ENCODE data around the gene SLC35A3. TPM values are rescaled to one million over a fixed set of nuclear protein-coding genes. Genes with fewer than 3 reads are reported as not detected.

SLC35A3 gene
- total and polyA plus RNA-seq, 9 of the 15 experiments (the other 6 are each of a cell fraction or from before 2014, with no cell fraction given), result 3.5 to 21.7 (median 13.2) TPM

GRCh38 chr1:100051893-100052292, 82.1 kb downstream of the SLC35A3 start:
- peaks cover 16% of the 10 kb centered on the region for H4K20me1 ChIP-seq (replicated peaks; ENCODE audit: control insufficient read depth, insufficient read depth, low read length)
- no peaks in the 10 kb centered on the region for H3K9me1 ChIP-seq (ENCODE audit: control insufficient read depth, insufficient read depth, low read length)
- peaks cover 34% of the 10 kb centered on the region; the same call in 2 of the 3 replicates for H3K36me3 ChIP-seq (ENCODE audit: control insufficient read depth, insufficient read depth, low read length)
- H3K79me2 ChIP-seq (ENCODE audit: control insufficient read depth, insufficient read depth, low read length), result peaks cover 81% of the 10 kb centered on the region
- H3K4me2 ChIP-seq (ENCODE audit: insufficient read depth, low read length), result no peak overlapping the region
- DNase-seq (ENCODE audit: extremely low read depth in 1 of 4, low spot score in 3 of 4) (no peak), FAIRE-seq (no peak), ATAC-seq (no peak)
- no peak overlapping the region for H3K9ac ChIP-seq (ENCODE audit: insufficient read depth in 1 of 2, low read depth in 2 of 2, low read length in 2 of 2)
- H3K27ac ChIP-seq (ENCODE audit: extremely low read depth, low read depth, low read length), result no peak overlapping the region
- H3K4me1 ChIP-seq (replicated peaks in 1 of 2; ENCODE audit: control insufficient read depth in 2 of 2, insufficient read depth in 2 of 2, low read length in 2 of 2), result peaks cover 5 to 24% of the 10 kb centered on the region in 2 experiments; a peak in 4 of 5 replicates
- intact Hi-C loops (cut with micrococcal nuclease) (no loop called here), in situ Hi-C loops (cut with MboI) (no loop called here)
- CTCF ChIA-PET (ENCODE audit: low intra/inter-chr PET ratio), result no interaction called here
- POLR2A ChIA-PET, result interaction anchor here (1.2 to 1.8 kb wide), 3 partner anchors 9 to 12 kb away, joined by 3 to 4 read pairs (median 4); no protein-coding TSS in a partner anchor
- H2AFZ ChIP-seq (ENCODE audit: low read depth, low read length), result no peak overlapping the region
- H3K27me3 ChIP-seq (ENCODE audit: control insufficient read depth in 2 of 2, insufficient read depth in 2 of 2, low read length in 2 of 2), result no peaks in the 10 kb centered on the region
- no peaks in the 10 kb centered on the region for H3K9me3 ChIP-seq (replicated peaks; ENCODE audit: control insufficient read depth, insufficient read depth, low read depth, low read length)
- no peak overlapping the region for H3K4me3 ChIP-seq
- BruUV-seq (replicated peaks), result no TSS peak
- 71% methylated on average over 1 of the region's 1 CpG for WGBS (ENCODE audit: insufficient coverage, low coverage, missing lambda C conversion rate)
- TF ChIP-seq ZNF445 (CRISPR knock-in tag; IDR thresholded peaks at IDR 0.05; ENCODE audit: low read depth), result no peak
- TF ChIP-seq DIDO1 (tag; IDR thresholded peaks at IDR 0.05; ENCODE audit: low read depth), result no peak
- TF ChIP-seq NCOA2 (IDR thresholded peaks at IDR 0.05; ENCODE audit: partially characterized antibody in 2 of 2), result no peak
- no peak for TF ChIP-seq HNRNPUL1 (IDR thresholded peaks at IDR 0.05; ENCODE audit: low read length)
- TF ChIP-seq FOXJ3 (CRISPR knock-in tag; IDR thresholded peaks at IDR 0.05), result no peak
- no peak for TF ChIP-seq HMBOX1 (IDR thresholded peaks at IDR 0.05)
- no peak for TF ChIP-seq NKRF (IDR thresholded peaks at IDR 0.05; ENCODE audit: borderline replicate concordance)
- no peak for TF ChIP-seq HDAC3 (IDR thresholded peaks at IDR 0.05; ENCODE audit: borderline replicate concordance, partially characterized antibody)
- no peak for TF ChIP-seq RREB1 (CRISPR knock-in tag; IDR thresholded peaks at IDR 0.05)
- no peak for TF ChIP-seq ZNF668 (CRISPR knock-in tag; IDR thresholded peaks at IDR 0.05)
